Thyroid gland (tissue), 4 donors: ENCODE results near the gene ANKLE2.

ENCODE experiments used
- CTCF ChIP-seq, 6 experiments: fragments of 200-600 bp in 3 of 6; fragments of 450-650 bp in 3 of 6; sonication (generic) in 3 of 6; IDR thresholded peaks; one replicate each; pipeline ENCODE4 v1.5.1; 2016 to 2019; ENCODE audit warnings: antibody characterized with exemption in 6 of 6, mild to moderate bottlenecking in 2 of 6, inconsistent platforms in 1 of 6, moderate library complexity in 1 of 6
- POLR2A ChIP-seq, 2 donors: fragments of 450-650 bp; IDR thresholded peaks; one replicate each; pipeline ENCODE4 v1.6.1; 2017; ENCODE audit warnings: antibody characterized with exemption in 2 of 2, mild to moderate bottlenecking in 2 of 2, moderate library complexity in 1 of 2

GRCh38 chr12:132741620-132742019, 20.0 kb downstream of the ANKLE2 start:
- TF ChIP-seq CTCF (IDR thresholded peaks at IDR 0.05), result no peak
- TF ChIP-seq POLR2A (IDR thresholded peaks at IDR 0.05), result no peak
